Stimulated activated CD4-positive, alpha-beta T cell treated with anti-CD3 and anti-CD28 coated beads, TNF-alpha, amount 100 ng/mL, for 24 hours (primary cell): ENCODE measurements around the gene SLC6A8.
"Not testable (repeated sequence)": the region's sequence is repeated elsewhere in the genome, so short reads cannot be mapped to it uniquely, and the experiment has no call there.

ENCODE experiments used
- DNase-seq, 3 experiments: peaks; one replicate each; pipeline ENCODE4 v3.0.0-alpha.2; 2020; ENCODE audit warnings: low read depth in 3 of 3

Gene SLC6A8

DNA sequence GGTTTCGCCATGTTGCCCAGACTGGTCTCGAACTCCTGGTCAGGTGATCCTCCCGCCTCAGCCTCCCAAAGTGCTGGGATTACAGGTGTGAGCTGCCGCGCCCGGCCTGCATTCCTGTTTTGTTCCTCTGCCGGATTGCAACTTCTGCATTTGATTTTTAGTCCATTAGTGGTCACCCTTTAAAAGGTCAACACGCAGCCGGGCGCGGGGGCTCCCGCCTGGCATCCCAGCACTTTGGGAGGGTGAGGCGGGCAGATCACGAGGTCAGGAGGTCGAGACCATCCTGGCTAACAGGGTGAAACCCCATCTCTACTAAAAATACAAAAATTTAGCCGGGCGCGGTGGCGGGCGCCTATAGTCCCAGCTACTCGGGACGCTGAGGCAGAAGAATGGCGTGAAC is 42.4 kb downstream of the SLC6A8 start:
- DNase-seq, result not testable (repeated sequence)

DNA sequence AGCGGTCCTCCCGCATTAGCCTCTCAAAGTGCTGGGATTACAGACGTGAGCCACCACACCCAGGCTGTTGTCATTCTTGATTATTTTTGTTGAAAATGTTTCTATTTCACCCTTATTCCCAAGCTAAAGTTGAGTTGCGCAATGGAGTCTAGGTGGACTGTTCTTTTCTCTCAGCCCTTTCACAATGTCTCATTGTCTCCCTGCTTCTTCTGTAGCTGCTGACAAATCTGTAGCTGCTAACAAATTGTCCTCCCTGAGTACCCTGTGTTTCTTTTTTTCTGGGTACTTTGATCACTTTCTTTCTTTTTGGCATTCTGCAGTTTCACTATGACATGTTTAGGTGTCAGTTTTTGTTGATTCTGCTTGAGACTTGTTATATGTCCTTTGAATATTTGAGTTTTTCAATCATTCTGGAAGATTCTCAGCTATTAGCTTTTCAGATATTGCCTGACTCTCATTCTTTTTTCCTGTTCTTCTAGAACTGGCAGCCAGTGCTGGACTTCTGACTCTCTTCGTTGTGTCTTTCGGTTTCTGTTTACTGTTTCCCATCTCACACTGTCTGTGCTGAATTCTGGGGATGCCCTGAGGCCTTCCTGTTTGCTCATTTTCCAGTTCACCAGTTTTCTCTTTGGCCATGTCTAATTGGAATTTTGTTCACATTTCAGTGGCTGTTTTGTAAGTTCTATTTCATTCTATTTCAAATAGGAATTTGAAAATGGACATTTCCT is 43.6 kb downstream of the SLC6A8 start:
- no peak for DNase-seq

DNA sequence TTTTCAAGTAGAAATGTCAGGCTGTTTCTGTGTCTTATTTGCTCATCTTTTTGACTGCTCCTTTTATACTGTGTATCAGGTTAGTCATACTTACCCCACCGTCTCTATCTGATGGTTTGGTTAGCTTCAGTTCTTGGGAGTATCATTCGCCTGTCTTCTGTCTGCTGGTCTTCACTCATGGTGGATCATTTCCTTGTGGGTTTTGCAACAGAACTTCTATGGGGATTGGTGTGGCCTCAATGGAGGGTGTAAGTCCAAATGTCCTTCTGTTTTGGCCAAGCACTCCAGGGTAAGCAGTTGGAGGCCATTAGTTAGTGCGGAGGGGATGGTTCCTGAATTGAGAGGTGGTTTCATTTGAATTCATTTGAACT is 44.1 kb downstream of the SLC6A8 start:
- DNase-seq, result no peak

DNA sequence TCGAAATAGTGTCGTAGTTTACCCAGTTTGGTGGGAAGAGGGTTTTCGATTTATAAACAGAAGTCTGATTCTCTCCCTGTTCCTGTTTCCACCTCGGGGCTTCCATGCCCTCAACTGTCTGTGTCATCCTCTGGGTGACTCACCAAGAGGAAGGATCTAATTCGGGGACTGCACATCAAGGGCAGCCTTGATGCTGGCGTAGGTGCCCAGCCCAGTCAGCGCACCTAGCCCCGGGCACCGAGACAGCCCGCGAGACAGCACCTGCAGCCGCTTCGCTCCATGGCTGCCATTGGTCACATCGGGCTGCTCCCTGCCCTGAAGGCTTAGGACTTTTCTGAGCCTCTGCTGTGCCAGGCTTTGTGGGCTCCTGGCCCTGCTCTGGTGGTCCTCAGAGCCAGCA is 44.7 kb downstream of the SLC6A8 start:
- DNase-seq, result no peak

DNA sequence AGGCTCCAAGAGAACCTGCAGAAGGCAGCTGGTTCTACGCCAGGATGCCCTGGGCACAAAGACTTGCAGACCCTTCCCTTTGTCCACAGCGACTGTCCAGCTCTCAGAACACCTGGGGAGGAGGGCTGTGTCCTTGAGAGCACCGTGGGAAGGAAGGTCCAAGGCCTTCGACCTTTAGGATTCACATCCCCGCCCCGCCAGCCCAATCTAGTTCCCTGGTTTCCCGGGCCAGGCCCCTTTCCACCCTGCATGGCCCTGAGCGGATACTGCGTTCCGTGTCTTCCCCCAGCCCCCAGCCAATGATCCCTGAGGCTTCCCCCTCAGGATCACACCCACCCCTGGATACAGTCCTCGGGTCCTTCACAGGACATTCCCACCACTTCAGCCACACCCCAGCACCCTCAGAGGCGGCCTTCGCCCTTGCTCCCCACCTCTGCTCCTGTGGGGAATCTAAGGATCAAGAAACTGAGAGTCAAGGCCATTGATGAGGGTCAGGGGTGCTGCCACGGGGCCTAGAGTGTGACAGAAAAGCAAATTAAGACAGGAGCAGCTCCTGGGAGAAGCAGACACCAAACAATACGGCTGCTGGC is 46.0 kb downstream of the SLC6A8 start:
- DNase-seq, result no peak

DNA sequence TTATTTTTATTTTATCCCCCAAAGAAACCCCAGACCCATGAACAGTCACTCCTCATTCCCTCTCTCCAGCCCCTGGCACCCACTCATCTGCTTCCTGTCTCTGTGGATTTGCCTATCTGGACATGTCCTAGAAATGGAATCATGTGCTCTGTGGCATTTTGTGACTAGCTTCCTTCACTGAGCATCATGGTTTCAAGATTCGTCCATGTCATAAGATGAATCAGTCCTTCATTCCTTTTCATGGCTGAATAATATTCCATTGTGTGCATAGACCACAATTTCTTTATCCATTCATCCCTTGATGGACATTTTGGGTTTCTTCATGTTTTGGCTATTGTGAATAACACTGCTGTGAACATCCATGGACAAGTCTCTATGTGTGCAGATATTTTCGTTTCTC is 47.1 kb downstream of the SLC6A8 start:
- no peak for DNase-seq

DNA sequence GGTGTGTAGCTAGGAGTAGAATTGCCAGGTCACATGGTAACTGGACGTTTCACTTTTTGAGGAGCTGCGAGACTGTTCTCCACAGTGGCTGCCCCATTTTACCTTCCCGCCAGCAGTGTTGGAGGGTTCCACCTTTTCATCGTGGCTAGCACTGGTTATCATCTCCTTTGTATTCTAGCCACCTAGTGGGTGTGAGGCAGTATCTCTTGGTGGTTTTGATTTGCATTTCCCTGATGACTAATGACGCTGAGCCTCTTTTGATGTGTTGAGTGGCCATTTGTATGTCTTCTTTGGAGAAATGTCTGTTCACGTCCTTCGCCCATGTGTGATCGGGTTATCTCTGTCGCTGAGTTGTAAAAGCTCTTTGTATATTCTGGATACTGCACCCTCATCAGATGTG is 47.5 kb downstream of the SLC6A8 start:
- DNase-seq, result no peak

DNA sequence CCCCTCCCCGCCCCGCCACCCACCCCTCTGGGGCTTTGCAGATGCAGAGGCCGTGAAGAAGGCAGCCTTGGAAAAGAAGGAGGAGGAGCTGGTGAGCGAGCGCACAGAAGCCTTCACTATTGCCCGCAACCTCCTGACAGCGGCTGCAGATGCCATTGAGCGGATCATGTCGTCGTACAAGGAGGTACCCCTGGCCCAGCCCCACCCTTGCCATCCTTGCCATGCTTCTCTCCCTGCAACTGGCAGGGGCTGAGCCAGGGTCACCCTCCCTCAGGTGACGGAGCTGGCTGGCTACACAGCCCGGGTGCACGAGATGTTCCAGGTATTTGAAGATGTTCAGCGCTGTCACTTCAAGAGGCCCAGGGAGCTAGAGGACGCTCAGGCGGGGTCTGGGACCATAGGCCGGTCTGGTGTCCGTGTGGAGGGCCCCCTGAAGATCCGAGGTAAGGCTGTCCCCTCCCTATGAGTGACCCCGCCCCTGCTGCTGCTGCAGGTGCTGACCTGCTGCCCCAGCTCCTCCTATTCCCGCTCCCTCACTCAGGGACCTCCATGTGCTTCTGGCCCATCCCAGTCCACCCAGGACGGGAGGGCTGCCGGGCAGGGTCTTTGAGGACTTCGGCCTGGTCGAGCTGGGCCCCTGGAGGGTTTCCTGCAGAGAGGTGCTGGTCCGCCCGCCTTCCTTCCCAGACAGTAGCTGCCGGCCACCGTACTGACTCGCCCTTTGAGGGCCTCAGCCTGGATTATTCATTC is 48.5 kb downstream of the SLC6A8 start:
- DNase-seq, result no peak

DNA sequence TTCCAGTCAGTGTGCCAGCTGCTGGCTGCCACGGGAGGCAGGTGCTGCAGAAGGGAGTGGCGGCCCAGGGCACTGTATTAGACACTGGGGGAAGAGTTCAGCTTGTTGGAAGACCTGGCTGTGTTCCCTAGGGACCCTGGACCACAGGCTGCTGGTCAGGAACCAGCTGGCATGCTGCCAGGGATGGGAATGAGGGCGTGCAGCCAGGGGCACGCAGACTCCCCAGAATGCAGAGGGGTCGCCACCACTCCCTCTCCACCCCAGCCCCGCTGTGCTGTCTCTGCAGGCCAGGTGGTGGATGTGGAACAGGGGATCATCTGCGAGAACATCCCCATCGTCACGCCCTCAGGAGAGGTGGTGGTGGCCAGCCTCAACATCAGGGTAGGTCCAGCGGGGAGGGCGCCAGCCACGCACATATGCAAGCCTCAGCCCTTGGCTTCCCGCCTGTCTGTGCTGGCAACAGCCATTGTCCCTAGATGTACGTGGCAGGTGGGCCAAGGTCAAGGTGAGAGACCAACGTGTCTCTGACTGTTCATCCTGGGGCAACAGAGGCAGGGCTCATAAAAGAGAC is 49.2 kb downstream of the SLC6A8 start:
- no peak for DNase-seq

DNA sequence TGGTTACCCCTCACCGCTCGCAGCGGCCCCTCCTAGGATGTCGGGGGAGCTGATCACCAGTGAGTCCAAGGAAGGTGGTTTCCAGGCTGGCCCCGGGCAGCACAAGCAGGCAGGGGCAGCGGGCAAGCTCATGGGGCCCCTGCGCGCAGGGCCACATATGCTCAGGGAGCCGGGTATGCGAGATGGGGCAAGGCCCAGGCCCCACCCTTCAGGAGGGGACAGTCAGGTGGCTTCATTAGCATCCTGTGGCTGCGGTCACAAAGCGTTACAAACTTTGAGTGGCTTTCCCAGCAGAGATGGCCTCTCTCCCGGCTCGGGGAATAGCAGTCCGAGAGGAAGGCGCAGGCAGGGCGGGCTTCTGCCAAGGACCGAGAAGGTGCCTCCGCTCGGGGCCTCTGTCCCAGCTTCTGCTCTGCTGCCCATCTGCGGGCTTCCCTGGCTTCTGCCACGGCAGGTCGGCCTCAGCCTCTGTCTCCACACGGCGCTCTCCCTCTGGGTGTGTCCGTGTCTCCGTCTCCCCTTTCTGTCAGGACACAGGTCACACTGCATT is 50.4 kb downstream of the SLC6A8 start:
- no peak for DNase-seq

DNA sequence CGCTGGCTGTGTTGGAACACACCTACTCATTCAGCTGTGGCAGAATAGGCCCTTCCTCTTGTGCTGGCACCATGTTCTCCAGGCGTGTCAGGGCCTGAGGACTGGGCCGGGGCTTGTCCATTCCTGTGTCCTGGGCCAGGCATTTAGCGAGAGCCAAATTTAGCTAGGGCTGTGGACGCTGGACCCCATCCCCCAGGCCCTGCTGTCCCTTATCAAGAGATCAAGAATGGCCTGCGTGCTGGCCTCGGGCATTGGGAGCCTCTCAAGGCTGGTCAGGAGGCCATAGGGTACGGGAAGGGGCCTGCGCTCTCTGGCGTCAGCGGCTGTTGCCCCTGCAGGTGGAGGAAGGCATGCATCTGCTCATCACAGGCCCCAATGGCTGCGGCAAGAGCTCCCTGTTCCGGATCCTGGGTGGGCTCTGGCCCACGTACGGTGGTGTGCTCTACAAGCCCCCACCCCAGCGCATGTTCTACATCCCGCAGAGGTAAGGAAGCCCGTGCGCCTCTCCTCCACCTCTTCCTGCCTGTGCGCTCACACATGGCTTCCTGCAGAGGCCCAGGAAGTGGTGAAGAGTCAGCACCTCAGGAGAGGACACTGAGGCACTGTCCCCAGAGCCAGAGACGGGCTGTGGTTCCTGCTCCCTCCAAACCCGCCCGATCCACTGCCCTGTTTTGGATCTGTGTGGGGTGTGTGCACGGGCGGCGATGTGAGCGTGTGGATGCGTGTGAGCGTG is 52.2 kb downstream of the SLC6A8 start:
- DNase-seq, result no peak

DNA sequence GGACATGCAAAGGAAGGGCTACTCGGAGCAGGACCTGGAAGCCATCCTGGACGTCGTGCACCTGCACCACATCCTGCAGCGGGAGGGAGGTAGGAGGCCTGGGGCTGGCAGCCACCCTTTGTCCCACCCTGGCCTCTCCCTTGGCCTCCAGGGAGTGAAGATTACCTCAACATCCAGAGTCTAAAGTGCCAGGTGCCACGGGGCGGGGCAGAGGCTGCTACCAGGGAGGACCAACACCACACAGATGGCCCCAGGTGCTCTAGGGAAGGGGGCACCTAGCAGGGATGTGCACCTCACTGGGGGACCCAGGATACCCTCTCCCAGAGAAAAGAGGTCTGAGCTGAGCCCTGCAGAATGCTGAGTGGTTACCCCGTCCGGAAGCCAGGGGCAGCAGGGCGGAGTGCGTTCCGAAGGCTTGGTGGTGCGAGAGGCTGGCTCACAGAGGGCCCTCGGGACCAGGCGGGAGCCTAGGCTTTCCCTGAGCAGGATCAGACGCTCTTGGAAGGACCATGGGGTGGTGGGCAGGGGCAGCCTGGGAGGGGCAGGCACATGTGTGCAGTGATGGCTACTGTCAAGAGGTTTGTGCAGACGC is 53.0 kb downstream of the SLC6A8 start:
- no peak for DNase-seq

DNA sequence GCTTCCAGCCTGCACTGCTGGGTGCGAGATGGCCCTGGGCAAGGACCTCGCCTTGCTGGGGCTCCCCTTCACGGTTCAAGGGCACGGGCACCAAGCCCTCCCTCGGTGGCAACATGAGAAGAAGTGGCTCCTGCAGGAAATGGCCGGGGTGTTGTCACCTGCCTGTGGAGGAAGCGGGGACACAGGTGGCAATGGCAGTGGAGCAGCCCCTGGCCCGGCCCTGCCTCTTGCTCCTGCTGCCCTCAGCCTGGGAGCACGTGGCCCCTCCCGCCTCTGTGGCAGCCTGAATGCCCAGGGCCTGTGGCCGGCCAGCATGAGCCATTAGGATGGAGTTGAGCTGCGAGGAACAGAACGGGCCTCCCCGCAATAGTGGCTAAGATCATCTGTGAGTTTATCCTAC is 53.7 kb downstream of the SLC6A8 start:
- no peak for DNase-seq

DNA sequence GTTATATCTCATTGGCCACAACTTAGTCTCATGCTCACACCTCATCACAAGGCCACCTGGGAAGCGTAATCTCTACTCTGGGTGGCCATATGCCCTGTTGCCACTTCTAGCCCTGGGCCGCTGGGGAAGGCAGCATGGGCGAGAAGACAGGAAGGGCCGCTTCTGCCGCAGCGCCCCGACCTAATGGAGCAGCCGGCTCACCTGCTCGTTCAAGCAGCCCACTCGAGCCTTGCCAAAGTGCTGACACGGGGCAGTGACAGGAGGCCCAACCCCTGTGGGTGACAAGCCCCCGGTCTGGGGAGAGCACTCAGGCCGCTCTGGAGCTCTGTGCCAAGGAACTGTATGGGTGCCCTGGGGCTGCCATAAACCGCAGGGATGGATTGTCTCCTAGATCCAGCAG is 54.4 kb downstream of the SLC6A8 start:
- not testable (repeated sequence) for DNase-seq

DNA sequence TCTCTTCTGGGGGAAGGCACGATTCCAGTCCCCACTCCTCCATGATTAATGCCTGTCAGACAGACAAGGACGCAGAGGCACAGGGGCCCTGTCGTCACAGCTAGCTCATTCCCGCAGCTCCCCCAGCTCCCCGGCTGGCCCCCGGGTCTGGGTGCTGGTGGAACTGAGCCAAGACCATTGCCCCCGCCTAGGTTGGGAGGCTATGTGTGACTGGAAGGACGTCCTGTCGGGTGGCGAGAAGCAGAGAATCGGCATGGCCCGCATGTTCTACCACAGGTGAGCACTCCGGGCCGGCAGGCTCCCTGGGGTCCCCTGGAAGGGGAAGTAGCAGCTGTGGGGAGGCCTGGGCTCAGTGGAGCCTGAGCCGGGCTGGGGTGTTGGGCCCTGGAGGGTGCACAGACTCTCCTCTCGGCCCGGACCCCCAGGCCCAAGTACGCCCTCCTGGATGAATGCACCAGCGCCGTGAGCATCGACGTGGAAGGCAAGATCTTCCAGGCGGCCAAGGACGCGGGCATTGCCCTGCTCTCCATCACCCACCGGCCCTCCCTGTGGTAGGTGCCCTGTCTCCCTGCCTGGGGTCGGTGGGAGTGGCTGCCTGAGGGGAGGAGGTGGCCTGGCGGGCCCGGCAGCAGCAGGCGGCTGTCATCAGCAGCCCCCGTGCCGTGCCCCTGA is 55.2 kb downstream of the SLC6A8 start:
- DNase-seq, result not testable (repeated sequence)

DNA sequence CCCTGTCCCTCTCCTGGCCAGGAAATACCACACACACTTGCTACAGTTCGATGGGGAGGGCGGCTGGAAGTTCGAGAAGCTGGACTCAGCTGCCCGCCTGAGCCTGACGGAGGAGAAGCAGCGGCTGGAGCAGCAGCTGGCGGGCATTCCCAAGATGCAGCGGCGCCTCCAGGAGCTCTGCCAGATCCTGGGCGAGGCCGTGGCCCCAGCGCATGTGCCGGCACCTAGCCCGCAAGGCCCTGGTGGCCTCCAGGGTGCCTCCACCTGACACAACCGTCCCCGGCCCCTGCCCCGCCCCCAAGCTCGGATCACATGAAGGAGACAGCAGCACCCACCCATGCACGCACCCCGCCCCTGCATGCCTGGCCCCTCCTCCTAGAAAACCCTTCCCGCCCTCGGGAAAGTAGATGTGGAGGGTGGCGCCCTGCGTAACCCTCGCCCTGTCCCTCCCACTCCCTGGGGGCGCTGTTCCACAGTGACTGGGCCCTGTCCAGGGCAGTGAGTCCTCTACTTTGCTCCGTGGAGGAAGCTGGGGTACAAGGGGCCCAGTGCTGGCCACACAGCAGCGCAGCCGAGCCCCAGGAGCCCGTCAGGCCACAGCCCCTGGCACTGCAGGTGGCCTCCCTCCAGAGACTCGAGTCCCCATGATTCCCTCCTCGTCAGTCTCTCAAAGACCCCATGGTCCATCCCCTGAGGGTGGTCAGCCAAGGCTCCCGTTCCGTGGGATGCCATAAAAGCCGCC is 55.9 kb downstream of the SLC6A8 start:
- DNase-seq, result not testable (repeated sequence)

DNA sequence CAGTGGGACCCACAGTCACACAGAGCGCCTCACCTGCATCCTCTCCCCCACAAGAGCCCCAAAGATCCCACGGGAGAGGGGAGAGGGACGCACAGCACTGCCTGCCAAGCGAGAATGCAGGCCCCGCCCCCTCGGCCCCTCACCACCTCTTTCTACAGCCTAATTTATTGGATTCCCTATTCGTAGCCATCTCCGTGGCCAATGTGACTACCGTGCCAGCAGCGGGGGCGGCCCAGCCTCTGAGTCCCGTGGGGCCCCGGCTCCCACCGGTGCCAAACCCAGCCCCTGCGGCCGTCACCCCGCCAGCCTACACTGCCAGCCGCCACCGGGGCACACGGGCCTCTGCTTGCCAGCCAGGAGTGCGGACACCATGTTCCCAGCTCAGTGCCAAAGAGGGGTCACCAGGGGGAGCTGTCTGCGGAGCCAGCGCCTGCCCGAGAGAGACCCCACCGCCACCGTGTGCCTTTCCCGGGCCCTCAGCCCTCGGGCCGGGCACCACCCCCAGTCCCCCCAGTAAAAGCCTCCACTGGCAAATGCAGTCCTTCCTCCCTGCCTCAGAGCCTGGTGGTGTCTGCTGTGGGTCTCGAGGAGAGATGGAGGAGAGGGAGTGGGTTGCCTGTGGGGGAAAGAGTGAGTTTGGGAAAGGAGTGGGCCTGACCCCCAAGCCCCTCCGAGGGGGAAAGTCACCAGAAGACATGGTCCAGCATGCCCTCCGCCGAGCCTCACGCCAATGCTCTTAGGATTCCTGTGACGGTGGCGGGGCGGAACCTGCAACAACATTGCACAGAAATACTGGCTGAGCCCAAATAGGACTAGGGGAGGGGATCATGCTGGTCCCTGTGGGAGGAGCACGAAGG is 56.7 kb downstream of the SLC6A8 start:
- DNase-seq, result no peak

DNA sequence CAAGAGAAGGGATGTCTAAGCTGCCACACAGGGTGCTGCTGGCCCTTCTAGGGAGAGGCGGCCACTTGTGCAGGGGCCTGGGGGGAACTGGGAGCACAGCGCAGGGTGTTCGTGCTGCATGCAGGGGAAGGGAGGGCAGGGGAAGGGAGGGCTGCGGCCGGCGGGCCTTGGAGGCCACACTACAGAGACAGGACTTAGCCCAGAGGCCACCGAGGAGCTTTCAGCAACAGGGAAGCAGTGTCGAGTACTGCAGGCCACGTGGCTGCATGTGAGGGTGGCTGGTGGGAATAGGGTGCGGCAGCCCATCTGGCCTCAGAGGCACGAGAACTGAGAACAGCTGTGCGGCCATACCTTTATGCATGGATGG is 57.3 kb downstream of the SLC6A8 start:
- not testable (repeated sequence) for DNase-seq
